Measurements from ENCODE around the gene RTN3.
A peak's percentile ranks its signal among the peaks of the same experiment; 100 is the strongest.
"Not testable (repeated sequence)": the region's sequence is repeated elsewhere in the genome, so short reads cannot be mapped to it uniquely, and the experiment has no call there.

The RTN3 gene

GRCh38 chr11:63769714-63770455 is 88.6 kb downstream of the RTN3 start:
- DNase-seq: no peak

GRCh38 chr11:63770763-63771162 is 89.5 kb downstream of the RTN3 start:
- DNase-seq: no peak

DNA sequence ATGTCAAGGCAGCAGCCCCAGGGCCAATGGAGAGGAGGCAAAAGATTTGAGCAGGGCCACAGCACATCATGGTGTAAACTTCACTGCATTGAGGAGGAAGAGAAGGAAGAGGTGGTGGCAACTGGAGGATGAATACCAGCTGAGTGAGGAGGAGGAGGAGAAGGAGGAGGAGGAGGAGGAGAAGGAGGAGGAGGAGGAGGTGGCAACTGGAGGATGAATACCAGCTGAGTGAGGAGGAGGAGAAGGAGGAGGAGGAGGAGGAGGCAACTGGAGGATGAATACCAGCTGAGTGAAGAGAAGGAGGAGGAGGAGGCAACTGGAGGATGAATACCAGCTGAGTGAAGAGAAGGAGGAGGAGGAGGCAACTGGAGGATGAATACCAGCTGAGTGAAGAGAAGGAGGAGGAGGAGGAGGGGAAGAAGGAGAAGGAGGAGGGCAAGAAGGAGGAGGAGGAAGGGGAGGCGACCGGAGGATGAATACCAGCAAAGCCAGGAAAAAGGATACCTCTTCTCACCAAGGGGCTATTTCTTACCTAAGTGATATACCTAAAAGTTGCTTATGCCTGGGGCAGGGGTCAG is 90.5 kb downstream of the RTN3 start:
- DNase-seq: not testable (repeated sequence)

GRCh38 chr11:63775191-63775590 is 93.9 kb downstream of the RTN3 start:
- no peak for DNase-seq

DNA sequence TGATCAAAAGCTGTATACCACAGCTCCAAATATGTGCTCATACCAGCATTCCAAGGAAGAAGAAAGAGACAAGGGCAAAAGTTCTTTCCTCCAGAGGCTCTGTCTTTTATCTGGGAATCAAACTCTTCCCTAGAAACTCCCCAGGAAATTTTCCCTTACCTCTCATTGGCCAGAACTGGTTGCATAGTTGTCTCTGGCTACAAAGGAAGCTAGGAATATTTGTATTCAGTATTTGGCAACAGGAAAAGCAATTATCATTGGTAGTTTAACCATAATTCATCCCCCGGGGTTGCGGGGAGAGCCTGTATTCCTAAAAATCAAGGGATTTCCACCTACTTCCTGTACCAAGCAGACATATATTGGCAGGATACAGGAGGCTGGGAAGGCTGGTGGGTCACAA is 97.7 kb downstream of the RTN3 start:
- no peak for DNase-seq

DNA sequence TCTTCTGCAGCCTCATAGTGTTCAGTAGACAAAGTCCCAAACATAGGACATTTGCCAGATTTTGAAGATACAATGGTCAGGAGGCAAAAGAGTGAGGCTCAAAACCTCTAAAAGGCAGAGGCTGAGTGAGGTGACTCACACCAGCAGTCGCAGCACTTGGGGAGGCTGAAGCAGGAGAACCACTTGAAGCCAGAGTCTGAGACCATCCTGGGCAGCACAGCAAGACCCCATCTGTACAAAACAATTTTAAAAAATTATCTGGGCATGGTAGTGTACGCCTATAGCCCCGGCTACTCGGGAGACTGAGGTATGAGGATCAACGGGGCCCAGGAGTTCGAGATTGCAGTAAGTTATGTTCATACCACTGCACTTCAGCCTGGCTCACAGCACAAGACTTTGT is 101.4 kb downstream of the RTN3 start:
- no peak for DNase-seq

- DNase-seq: no peak
Measured at GRCh38 chr11:63783925-63784592, 102.8 kb downstream of the RTN3 start.

DNA sequence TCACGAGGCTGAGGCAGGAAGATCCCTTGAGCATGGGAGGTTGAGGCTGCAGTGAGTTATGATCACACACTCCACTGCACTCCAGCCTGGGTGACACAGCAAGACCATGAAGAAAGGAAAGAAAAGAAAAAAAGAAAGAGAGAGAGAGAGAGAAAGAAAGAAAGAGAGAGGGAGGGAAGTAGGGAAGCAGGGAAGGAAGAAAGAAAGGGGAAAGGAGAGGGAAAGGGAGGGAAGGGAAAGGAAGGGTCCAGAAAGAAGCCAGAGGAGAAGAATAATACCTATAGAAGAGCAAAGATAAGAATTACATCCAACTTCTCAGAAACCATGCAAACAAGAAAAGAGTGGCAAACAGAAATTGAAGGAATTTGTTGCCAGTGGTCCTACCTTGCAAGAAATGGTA is 104.5 kb downstream of the RTN3 start:
- DNase-seq: no peak

- no peak for DNase-seq
Measured at GRCh38 chr11:63791495-63792167, 110.3 kb downstream of the RTN3 start.

GRCh38 chr11:63793161-63793560 is 111.9 kb downstream of the RTN3 start:
- DNase-seq: no peak

GRCh38 chr11:63795066-63795465 is 113.8 kb downstream of the RTN3 start:
- no peak for DNase-seq

- DNase-seq: no peak
Measured at GRCh38 chr11:63800921-63801320, 119.6 kb downstream of the RTN3 start.

DNA sequence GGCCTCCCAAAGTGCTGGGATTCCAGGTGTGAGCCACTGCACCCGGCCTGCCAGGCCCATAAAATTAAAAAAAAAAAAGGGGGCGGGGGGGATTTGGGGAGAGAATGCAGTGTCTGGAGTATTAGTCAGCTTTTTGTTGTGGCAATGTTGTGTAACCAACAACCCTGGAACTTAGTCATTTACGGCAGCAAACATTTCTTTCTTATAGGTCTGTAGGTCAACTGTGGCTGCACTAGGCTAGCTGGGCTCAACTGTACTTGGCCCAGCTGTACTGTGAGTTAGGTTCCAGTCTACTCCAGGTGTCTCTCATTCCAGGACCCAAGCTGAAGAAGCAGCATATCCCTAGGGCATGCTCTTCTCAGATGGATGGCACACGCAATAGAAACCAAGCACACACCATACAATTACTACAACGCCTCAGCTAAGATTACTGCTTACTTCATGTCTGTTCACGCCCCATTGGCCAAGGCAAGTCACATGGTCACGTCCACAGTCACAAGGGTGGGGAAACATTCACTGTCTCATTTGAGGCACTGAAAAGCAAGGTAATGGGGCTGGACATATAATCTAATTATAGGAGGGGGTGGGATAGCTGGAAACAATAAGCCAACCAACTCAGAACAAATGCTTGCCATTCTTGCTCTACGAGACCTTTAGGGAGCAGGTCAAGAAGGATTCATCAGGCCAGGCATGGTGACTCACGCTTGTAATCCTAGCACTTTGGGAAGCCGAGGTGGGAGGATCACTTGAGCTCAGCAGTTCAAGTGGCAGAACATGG is 121.5 kb downstream of the RTN3 start:
- peak; percentile 13 for DNase-seq

- no peak for DNase-seq
Measured at GRCh38 chr11:63804259-63804658, 123.0 kb downstream of the RTN3 start.

- DNase-seq: no peak
Measured at GRCh38 chr11:63805844-63806415, 124.6 kb downstream of the RTN3 start.
